B cell (primary cell): ENCODE data around the gene CD200R1L. TPM values are rescaled to one million over a fixed set of nuclear protein-coding genes. Genes with fewer than 3 reads are reported as not detected.
A peak's percentile ranks its signal among the peaks of the same experiment; 100 is the strongest.

Source experiments
- ATAC-seq: fragments of 200-7000 bp; cut with Tn5 transposase; one replicate; pipeline ENCODE4 v1.10.0; 2021; ENCODE audit warnings: low read depth, mild to moderate bottlenecking, moderate number of reproducible peaks, moderate library complexity
- CTCF ChIA-PET: fragments of 350-600 bp; sonication (Branson Sonifier 250); formaldehyde crosslinking; loops from one replicate; lab custom pipeline; 2021; ENCODE audit warnings: antibody characterized with exemption, inconsistent platforms; lab: Charles Lee
- POLR2A ChIA-PET: fragments of 350-600 bp; sonication (Branson Sonifier 250); formaldehyde crosslinking; loops from one replicate; lab custom pipeline; 2021; ENCODE audit warnings: antibody characterized with exemption; lab: Charles Lee
- DNase-seq: peaks from one replicate; pipeline ENCODE4 v3.0.0; 2013
- H2AFZ ChIP-seq: 2 replicates; pipeline ENCODE4 v1.6.1; 2012; ENCODE audit warnings: mild to moderate bottlenecking, low read depth, low read length; ENCODE audit not compliant: insufficient read depth, poor library complexity, severe bottlenecking
- H3K27ac ChIP-seq, 2 donors: 1 replicate in 1 of 2; 2 replicates in 1 of 2; pipeline ENCODE4 v1.5.1; 2012 to 2013; ENCODE audit warnings: low read length in 2 of 2, mild to moderate bottlenecking in 2 of 2, moderate library complexity in 1 of 2
- H3K27me3 ChIP-seq, 4 experiments: fragments of 200-600 bp in 1 of 4; sonication (generic) in 1 of 4; replicated peaks in 1 of 4; 1 replicate in 2 of 4; 2 replicates in 2 of 4; pipeline versions ENCODE4 v1.6.1 to v1.7.0; 2013 to 2016; ENCODE audit warnings: low read length in 3 of 4, mild to moderate bottlenecking in 2 of 4, mixed read lengths in 1 of 4, moderate library complexity in 1 of 4; ENCODE audit not compliant: insufficient read depth in 4 of 4, control insufficient read depth in 3 of 4; ENCODE audit errors: control extremely low read depth in 1 of 4
- H3K36me3 ChIP-seq, 2 experiments: replicated peaks in 1 of 2; 1 replicate in 1 of 2; 2 replicates in 1 of 2; pipeline versions ENCODE4 v1.6.1 to v1.7.1; 2013; ENCODE audit warnings: low read length in 1 of 2; ENCODE audit not compliant: insufficient read depth in 2 of 2, control insufficient read depth in 1 of 2; ENCODE audit errors: control extremely low read depth in 1 of 2, extremely low read depth in 1 of 2
- H3K4me1 ChIP-seq, 2 donors: fragments of 200-600 bp in 1 of 2; sonication (generic) in 1 of 2; 1 replicate in 1 of 2; 2 replicates in 1 of 2; pipeline versions ENCODE4 v1.5.1 to v1.6.1; 2013 to 2017; ENCODE audit warnings: low read length in 2 of 2; ENCODE audit not compliant: control insufficient read depth in 2 of 2, insufficient read depth in 2 of 2
- H3K4me2 ChIP-seq: replicated peaks from 2 replicates; pipeline ENCODE3; 2012; ENCODE audit warnings: mild to moderate bottlenecking, low read depth, low read length; ENCODE audit not compliant: poor library complexity, severe bottlenecking
- H3K4me3 ChIP-seq, 5 experiments: fragments of 200-600 bp in 1 of 5; sonication (generic) in 1 of 5; 1 replicate in 3 of 5; 2 replicates in 2 of 5; pipeline versions ENCODE4 v1.5.1 to v1.7.0; 2011 to 2016; ENCODE audit warnings: low read length in 4 of 5, mild to moderate bottlenecking in 4 of 5, low read depth in 2 of 5, control low read depth in 1 of 5, moderate library complexity in 1 of 5; ENCODE audit not compliant: insufficient read depth in 1 of 5; ENCODE audit errors: control extremely low read depth in 1 of 5, extremely low read depth in 1 of 5
- H3K79me2 ChIP-seq: fragments of 200-600 bp; sonication (generic); one replicate; pipeline ENCODE4 v1.6.0; 2016; ENCODE audit warnings: low read length; ENCODE audit not compliant: control insufficient read depth, insufficient read depth
- H3K9ac ChIP-seq: fragments of 200-600 bp; sonication (generic); 2 replicates; pipeline ENCODE4 v1.6.1; 2017; ENCODE audit warnings: mild to moderate bottlenecking, low read length, moderate library complexity
- H3K9me3 ChIP-seq, 3 donors: one replicate each; pipeline versions ENCODE4 v1.6.1 to v1.7.1; 2013; ENCODE audit warnings: low read length in 2 of 3; ENCODE audit not compliant: control insufficient read depth in 2 of 3, insufficient read depth in 1 of 3; ENCODE audit errors: control extremely low read depth in 1 of 3
- H4K20me1 ChIP-seq: 2 replicates; pipeline ENCODE4 v1.6.0; 2012; ENCODE audit warnings: mild to moderate bottlenecking, low read length; ENCODE audit not compliant: insufficient read depth, control insufficient read depth, poor library complexity, severe bottlenecking
- H3K27ac Mint-ChIP-seq: one replicate; pipeline ENCODE4 v1.8.0; 2021; ENCODE audit warnings: mixed read lengths
- H3K27me3 Mint-ChIP-seq: one replicate; pipeline ENCODE4 v1.8.0; 2021; ENCODE audit warnings: mixed read lengths
- H3K4me1 Mint-ChIP-seq: one replicate; pipeline ENCODE4 v1.8.0; 2021; ENCODE audit warnings: mixed read lengths
- H3K4me3 Mint-ChIP-seq: one replicate; pipeline ENCODE4 v1.8.0; 2021; ENCODE audit warnings: mixed read lengths
- H3K9me3 Mint-ChIP-seq: one replicate; pipeline ENCODE4 v1.8.0; 2022; ENCODE audit warnings: mixed read lengths; ENCODE audit not compliant: insufficient read depth
- EZH2 ChIP-seq: IDR thresholded peaks from 2 replicates; pipeline ENCODE4 v1.6.1; 2012; ENCODE audit warnings: borderline replicate concordance, low read depth, mild to moderate bottlenecking, moderate library complexity, low read length; ENCODE audit not compliant: insufficient read depth, poor library complexity, severe bottlenecking
- WGBS: methylation state at CpG from one replicate; pipeline ENCODE4 v1.1.5; 2013; ENCODE audit warnings: missing lambda C conversion rate; ENCODE audit not compliant: insufficient coverage; 5-methylcytosine and 5-hydroxymethylcytosine counted together
- intact Hi-C: fragments of 100-400 bp; cut with micrococcal nuclease; formaldehyde crosslinking; loops from one replicate; pipeline ENCODE4 v1.10.0; 2022
- polyA plus RNA-seq: library from polyadenylated mRNA; depleted of rRNA; stranded (reverse); fragments of >200 nt; gene quantifications from 2 replicates; pipeline ENCODE4 v1.2.3, GENCODE V29; 2012
- total RNA-seq, 2 donors: library from RNA; stranded (reverse); fragments of 120-200 nt in 1 of 2; gene quantifications; 1 replicate in 1 of 2; 2 replicates in 1 of 2; pipeline versions ENCODE4 v1.2.3 to v1.2.4, GENCODE V29; 2013 to 2022
- TF ChIP-seq, protein P1 (sequence below): fragments of 200-600 bp; IDR thresholded peaks from one replicate; pipeline ENCODE4 v1.8.0; 2022; ENCODE audit warnings: antibody characterized with exemption, mild to moderate bottlenecking

Gene CD200R1L
- total and polyA plus RNA-seq, 2 donors (not counting 1 experiment from before 2014, with no cell fraction given), result not detected

- peak; percentile 51 for ATAC-seq
- Mint-ChIP-seq H3K4me1 (peaks cover 39% of the 10 kb centered on the region), H3K9me3 (no peaks in the 10 kb centered on the region), H3K4me3 (peak overlapping the region; percentile 47), H3K27ac (peak overlapping the region; percentile 62), H3K27me3 (no peaks in the 10 kb centered on the region)
- Histone ChIP-seq H4K20me1 (no peaks in the 10 kb centered on the region), H3K9me3 (no peaks in the 10 kb centered on the region), H3K9ac (peak overlapping the region; percentile 13), H3K27me3 (no peaks in the 10 kb centered on the region), H3K79me2 (no peaks in the 10 kb centered on the region), H3K4me2 (peak overlapping the region; percentile 49), H2AFZ (peak overlapping the region; percentile 43), H3K4me3 (no peak overlapping the region), H3K4me1 (peaks cover 23 to 24% of the 10 kb centered on the region in 2 donors), H3K36me3 (no peaks in the 10 kb centered on the region), H3K27ac (peak overlapping the region in 1 of 2 donors; percentile 11)
- ChIA-PET CTCF (interaction anchor here (1.0 to 2.3 kb wide), 3 partner anchors 19 to 182 kb away, joined by 3 to 9 read pairs (median 3); no protein-coding TSS in a partner anchor), POLR2A (no interaction called here)
- TF ChIP-seq, protein P1, sequence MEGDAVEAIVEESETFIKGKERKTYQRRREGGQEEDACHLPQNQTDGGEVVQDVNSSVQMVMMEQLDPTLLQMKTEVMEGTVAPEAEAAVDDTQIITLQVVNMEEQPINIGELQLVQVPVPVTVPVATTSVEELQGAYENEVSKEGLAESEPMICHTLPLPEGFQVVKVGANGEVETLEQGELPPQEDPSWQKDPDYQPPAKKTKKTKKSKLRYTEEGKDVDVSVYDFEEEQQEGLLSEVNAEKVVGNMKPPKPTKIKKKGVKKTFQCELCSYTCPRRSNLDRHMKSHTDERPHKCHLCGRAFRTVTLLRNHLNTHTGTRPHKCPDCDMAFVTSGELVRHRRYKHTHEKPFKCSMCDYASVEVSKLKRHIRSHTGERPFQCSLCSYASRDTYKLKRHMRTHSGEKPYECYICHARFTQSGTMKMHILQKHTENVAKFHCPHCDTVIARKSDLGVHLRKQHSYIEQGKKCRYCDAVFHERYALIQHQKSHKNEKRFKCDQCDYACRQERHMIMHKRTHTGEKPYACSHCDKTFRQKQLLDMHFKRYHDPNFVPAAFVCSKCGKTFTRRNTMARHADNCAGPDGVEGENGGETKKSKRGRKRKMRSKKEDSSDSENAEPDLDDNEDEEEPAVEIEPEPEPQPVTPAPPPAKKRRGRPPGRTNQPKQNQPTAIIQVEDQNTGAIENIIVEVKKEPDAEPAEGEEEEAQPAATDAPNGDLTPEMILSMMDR, result no peak
- peak; percentile 40 for DNase-seq
- WGBS, result 53% methylated on average over 3 of the region's 6 CpGs
- intact Hi-C loops, result no loop called here
Observed at GRCh38 chr3:112794622-112795172, 52.0 kb downstream of the CD200R1L start.

GRCh38 chr3:112793326-112794081 is 53.2 kb downstream of the CD200R1L start:
- Histone ChIP-seq H4K20me1 (no peaks in the 10 kb centered on the region), H3K9me3 (no peaks in the 10 kb centered on the region), H3K36me3 (no peaks in the 10 kb centered on the region), H3K9ac (peak overlapping the region; percentile 13), H2AFZ (peak overlapping the region; percentile 15), H3K4me3 (no peak overlapping the region), H3K4me1 (peaks cover 23 to 24% of the 10 kb centered on the region in 2 donors), H3K79me2 (no peaks in the 10 kb centered on the region), H3K4me2 (peak overlapping the region; percentile 49), H3K27me3 (no peaks in the 10 kb centered on the region), H3K27ac (no peak overlapping the region)
- POLR2A ChIA-PET, result no interaction called here
- intact Hi-C loops, result no loop called here
- H3K4me1 Mint-ChIP-seq, result peaks cover 38% of the 10 kb centered on the region
- H3K4me3 Mint-ChIP-seq, result peak overlapping the region; percentile 50
- no peaks in the 10 kb centered on the region for H3K9me3 Mint-ChIP-seq
- CTCF ChIA-PET, result interaction anchor here (0.6 kb wide), 1 partner anchor 35 kb away, joined by 3 read pairs; no protein-coding TSS in a partner anchor
- no peaks in the 10 kb centered on the region for H3K27me3 Mint-ChIP-seq
- H3K27ac Mint-ChIP-seq, result peak overlapping the region; percentile 47
- TF ChIP-seq, protein P1, result no peak
- no peak for TF ChIP-seq EZH2
- ATAC-seq, result no peak
- DNase-seq, result no peak
- 90% methylated on average over 2 of the region's 3 CpGs for WGBS
